GM19372 (cell line): Measurements from ENCODE around the gene IMPDH2.
"Not testable (repeated sequence)": the region's sequence is repeated elsewhere in the genome, so short reads cannot be mapped to it uniquely, and the experiment has no call there.

Experiments used
- ATAC-seq: cut with Tn5 transposase; IDR thresholded peaks from one replicate; pipeline ENCODE4 v1.9.1; 2021; ENCODE audit warnings: mild to moderate bottlenecking, low read depth, moderate library complexity; ENCODE audit not compliant: unreplicated experiment

The IMPDH2 gene

DNA sequence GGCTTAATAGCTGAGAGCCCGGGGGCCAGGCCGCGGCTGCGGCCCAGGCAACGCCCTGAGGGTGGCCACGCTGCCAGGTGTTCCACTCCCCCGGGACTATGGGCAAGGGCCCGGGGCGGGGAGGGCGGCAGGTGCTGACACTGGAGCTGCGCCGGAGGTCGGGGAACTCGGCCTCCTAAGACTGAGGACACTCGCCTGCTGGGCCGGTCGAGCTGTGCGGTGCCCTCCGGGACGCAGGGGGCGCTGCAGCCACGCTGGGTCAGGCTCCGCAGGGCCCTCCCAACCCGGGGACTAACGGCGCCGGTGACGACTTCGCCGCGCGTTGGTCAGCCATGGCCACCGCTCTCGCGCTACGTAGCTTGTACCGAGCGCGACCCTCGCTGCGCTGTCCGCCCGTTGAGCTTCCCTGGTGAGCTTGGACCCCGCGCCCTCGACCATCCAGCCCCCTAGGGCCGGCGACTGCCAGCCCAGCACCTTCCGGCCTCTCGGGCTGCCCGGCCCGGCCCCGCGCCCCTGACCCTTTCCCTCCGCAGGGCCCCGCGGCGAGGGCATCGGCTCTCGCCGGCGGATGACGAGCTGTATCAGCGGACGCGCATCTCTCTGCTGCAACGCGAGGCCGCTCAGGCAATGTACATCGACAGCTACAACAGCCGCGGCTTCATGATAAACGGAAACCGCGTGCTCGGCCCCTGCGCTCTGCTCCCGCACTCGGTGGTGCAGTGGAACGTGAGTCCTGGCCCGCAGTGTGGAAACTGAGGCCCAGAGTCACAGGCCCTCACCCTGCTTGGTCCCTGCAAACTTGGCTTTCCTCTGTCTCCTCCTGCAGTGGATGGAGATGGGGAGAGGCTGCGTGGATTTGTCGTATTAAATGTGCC, 7.1 kb downstream of the IMPDH2 start, which contains the start of gene NDUFAF3:
Gene NDUFAF3 (plus strand): TSS at position 309 of the 875 bp plus-strand sequence. CDS start 24 bp downstream, at position 333.
- peak; percentile 46 for ATAC-seq

DNA sequence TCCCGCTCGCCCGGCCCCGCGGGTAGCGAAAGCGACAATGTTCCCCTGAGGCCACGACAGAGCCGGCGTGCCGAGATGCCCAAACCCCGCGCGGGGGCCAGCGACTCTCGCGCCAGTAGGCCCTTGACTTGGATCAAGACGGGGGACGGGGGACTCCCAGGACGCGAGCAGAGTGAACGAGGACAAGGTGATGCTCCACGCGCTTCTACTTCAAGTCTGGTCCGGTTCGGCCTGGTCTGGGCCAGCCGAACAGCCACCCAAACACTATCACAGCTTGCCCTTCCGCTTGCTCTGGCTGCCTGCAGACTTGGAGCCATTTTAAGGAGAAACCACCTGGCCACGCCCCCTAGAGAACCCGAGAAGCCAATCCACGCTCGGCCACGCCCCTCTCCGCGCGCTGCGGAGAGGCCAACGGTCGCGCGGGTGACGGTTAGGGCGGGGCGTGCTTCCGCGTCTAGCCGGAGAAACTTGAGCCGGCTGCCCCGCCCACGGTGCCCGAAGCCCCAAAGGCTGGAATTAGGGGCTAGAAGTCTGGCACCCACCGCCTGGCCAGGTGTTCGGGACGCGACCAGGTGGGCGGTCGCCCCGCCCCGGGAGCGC, 7.9 kb downstream of the IMPDH2 start:
- peak; percentile 42 for ATAC-seq

DNA sequence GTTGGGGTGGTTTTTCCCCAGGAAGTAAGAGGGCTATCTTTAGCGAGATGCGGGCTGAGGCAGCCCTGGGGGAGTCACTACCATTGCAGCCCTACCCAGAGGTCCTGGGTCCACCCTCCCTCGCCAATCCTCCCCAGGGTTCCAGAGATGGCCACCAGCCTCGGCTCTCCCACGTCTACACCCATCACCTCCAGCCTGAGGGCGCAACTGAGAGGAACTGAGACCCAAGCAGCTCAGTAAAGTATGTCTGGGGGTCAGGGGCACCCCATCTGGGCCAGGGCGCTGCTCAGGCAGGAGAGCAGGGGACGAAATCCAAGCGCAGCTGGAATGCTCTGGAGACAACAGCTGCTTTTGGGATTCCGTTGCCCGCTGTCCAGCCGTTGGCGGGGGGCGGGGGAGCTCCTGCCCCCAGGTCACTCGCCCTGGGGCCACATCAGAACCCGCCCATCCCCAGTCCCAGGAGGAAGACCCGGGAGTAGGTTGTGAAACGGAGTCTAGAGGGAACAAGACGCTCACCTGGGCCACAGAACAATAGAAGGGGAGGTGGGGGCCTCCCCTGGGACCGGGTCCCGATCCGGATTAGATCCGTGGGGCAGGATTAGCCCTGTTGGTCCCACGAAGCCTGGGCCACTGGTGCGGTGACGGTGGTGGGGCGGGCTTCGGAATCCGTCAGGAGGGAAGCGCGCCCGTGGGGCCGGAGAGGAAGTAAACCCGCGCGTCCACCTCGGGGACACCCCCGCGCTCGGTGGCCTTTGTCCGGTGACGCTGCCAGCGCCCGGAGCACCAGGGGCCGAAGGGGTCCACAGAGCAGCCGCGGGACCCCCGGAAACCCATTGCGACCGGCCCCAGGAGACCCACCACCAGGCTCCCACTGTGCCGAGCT, 8.6 kb downstream of the IMPDH2 start:
- peak; percentile 2 for ATAC-seq

DNA sequence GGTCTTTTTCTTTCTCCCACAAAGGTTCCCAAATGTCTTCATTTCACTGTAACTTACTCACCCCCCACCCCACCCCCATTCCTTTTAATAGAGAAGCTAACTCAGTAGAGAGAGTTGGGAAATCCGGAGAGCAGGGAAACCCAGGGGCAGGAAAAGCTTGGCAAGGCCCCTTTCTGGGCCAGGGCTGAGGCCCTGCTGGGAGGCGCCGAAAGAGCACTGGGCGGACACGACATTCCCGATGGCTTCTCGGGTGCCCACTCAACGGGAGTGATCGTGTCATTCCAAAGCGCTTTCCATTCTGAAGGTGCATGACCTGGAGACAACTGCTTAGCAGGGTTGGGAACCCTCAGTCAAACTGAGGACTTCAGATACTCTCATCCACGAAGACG, 9.3 kb downstream of the IMPDH2 start:
- no peak for ATAC-seq

DNA sequence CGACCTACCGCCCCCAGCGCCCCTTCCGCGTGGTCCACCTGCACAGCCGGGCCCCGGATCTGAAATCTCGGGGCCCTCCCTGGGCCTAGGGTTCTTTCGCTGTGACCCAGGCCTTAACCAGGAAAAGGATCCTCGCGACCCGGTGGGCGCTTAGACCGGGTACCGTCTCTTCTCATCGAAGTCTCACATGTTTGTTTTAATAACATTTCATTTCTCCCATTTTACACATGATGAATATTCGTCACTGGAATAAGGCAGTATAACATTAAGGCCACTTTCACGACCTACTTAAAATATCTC, 10.5 kb downstream of the IMPDH2 start:
- ATAC-seq, result no peak

DNA sequence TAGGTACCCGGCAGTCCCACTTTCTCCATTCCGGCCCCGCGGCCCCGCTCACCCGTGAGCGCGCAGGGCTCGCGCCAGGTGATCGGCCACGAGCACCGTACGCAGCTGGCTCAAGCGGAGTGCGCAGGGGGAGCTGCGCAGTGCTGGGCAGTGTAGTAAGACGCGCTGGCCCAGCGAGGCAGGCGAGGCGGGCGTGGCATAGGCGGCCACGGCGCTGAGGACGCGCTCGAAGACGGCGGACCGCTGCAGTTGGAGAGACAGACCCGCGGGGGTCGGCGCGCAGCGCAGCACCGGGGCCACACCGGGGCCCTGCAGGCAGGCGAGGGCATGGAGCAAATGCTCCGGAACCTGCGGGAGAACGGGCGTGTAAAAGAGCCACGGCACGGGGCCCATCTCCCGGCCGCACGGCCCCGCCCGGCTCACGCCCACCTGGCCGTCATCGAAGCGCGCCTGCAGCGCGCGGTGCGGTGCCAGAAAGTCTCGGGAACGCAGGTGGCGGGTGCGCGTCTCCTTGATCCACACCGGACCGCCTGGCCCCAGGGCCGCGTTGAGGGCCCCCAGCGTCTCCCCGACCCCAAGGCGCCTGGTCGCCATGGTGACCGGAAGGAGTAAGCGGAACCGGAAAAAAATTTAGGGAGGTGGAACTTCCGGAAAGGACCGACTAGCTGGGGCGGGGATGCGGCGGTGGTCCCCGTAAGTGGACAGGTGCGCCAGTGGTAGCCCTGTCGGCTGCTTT, 11.1 kb downstream of the IMPDH2 start, which contains the start of gene DALRD3:
Gene DALRD3 (minus strand): TSS at position 610 of the 736 bp plus-strand sequence. CDS start 16 bp downstream, at position 594.
- ATAC-seq, result no peak

DNA sequence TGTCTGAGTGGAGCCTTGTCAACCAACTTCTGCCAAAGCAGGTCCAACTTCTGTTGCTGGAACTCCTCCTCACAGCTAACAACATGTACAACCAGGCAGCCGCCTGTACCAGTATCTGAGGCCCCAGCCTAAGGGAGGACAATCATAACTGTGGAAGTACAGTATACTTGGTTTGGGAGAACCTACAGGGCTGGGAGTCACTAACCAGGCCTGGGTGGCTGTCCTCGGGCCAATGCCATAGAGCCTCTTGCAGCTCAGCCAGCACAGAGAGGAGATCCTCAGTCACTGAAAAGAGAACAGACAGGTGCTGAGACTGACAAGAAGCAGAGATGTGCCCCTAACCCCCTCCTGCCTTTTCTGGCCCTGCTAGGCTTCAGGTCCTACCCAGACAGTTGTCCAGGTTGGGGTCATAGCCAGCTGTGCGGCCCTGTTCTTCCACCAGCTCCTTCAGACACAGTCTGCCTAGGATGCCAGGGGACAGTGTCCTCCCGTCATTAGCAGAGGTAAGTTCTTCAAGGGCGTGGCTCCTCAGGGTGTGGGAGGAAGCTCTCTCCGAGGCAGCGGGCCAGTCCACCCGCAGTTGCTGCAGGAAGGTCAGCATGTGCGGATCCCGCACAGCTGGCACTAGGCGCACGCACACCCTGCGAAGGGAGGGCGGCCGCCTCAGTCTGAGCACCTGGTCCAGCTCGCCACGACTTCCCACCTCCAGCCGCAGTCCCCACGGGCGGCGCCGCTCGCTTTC, 11.8 kb downstream of the IMPDH2 start:
- no peak for ATAC-seq

DNA sequence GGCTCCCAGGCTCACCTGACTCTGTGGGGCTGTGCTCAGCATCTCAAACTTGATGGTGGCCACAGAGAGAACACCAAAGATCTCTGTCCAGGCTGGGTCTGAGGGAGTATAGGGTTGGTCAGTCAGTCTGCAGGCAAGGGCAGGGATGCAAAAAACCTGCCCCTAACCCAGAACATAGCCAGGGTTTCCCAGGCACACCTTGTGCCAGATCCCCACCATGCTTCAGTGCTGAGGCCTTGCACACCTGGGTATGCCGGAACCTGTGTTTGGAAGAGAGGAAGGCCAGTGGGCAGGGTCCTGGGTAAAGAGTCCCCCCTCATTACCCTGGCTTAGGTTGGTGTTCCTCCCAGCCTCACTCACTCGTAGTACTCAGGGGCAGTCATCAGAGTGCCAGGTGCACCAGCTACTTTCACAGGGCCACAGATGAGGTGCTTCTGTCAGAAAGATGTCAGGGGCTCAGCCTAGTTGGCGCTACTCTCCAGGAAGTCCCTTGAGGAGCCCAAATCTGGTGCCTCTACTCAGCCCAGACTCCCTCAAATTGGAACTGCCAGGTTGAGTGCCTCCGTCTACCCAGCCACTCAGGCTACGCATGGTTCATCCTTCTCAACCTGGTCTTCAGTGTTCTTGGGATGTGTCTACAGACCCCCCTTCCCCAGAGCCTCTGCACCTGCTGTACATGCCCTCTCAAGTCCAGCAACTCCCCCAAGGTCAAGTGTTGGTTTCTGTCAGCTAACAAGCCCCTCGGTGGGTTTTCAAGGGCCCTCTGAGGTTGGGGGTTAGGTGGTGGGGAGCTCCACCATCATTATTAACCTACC, 12.6 kb downstream of the IMPDH2 start:
- no peak for ATAC-seq

DNA sequence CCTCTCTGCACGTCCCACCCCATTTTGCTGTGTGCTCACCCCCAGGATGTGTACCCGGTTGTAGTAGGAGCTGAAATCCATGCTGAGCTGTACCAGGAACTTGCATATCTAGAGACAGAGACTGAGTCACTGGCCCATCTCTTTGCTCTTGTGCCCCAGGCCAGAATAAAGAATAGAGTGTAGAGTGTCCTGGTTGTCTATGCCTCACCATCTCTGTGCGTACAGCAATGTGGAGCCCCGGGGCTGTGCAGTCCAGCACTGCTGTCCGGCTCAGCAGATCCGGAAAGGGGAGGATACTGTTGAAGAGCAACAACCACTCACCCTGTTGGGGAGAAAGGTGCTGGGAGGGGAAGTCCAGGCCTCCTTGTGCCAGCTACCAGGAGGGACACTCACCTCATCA, 13.4 kb downstream of the IMPDH2 start:
- ATAC-seq, result no peak

DNA sequence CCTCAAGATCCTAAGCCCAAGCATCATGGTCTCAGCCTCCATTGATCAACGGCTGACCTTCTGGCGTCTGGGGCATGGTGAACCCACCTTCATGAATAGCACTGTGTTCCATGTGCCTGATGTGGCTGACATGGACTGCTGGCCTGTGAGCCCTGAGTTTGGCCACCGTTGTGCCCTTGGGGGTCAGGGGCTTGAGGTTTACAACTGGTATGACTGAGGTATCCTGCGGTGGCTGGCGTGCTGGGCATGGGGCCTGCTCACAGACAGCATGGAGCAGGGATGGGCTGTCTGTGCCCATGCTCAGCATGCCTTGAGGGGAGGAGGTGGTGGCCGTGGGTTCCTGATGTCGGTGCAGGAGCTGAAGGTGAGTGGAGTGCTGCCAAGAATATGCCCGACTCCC, 14.1 kb downstream of the IMPDH2 start:
- ATAC-seq, result no peak

DNA sequence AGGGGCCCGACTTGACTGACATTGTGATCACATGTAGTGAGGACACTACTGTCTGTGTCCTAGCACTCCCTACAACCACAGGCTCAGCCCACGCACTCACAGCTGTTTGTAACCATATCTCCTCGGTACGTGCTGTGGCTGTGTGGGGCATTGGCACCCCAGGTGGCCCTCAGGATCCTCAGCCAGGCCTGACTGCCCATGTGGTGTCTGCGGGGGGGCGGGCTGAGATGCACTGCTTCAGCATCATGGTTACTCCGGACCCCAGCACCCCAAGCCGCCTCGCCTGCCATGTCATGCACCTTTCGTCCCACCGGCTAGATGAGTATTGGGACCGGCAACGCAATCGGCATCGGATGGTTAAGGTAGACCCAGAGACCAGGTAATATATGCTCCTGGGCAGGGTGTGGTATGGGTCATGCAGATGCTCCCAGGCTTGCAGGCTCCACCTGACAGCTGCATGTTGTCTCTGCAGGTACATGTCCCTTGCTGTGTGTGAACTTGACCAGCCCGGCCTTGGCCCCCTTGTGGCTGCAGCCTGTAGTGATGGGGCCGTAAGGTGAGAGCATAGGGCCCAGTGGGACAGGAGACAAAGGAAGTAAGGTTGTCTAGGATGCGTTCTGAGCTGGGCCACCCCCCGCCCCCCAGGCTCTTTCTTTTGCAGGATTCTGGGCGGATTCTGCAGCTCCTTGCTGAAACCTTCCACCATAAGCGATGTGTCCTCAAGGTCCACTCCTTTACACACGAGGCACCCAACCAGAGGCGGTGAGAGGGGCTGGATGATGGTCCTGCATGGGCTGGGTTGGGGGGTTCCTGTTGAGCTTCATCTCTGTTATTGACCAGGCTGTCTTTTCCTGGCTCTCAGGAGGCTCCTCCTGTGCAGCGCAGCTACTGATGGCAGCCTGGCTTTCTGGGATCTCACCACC, 15.2 kb downstream of the IMPDH2 start:
- no peak for ATAC-seq

DNA sequence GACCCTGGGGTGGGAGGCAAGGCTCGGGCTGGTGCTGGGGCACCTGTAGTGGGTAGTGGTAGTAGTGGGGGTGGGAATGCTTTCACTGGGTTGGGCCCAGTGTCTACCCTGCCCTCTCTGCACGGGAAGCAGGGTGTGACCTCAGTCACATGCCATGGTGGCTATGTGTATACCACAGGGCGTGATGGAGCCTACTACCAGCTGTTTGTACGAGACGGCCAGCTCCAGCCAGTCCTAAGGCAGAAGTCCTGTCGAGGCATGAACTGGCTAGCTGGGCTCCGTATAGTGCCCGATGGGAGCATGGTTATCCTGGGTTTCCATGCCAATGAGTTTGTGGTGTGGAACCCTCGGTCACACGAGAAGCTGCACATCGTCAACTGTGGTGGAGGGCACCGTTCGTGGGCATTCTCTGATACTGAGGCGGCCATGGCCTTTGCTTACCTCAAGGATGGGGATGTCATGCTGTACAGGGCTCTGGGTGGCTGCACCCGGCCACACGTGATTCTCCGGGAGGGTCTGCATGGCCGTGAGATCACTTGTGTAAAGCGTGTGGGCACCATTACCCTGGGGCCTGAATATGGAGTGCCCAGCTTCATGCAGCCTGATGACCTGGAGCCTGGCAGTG, 16.0 kb downstream of the IMPDH2 start:
- ATAC-seq, result no peak

DNA sequence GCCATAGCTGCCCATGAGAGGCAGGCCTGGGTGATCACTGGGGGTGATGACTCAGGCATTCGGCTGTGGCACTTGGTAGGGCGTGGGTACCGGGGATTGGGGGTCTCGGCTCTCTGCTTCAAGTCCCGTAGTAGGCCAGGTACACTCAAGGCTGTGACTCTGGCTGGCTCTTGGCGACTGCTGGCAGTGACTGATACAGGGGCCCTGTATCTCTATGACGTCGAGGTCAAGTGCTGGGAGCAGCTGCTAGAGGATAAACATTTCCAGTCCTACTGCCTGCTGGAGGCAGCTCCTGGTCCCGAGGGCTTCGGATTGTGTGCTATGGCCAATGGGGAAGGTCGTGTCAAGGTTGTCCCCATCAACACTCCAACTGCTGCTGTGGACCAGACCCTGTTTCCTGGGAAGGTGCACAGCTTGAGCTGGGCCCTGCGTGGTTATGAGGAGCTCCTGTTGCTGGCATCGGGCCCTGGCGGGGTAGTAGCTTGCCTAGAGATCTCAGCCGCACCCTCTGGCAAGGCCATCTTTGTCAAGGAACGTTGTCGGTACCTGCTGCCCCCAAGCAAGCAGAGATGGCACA, 16.7 kb downstream of the IMPDH2 start:
- no peak for ATAC-seq

DNA sequence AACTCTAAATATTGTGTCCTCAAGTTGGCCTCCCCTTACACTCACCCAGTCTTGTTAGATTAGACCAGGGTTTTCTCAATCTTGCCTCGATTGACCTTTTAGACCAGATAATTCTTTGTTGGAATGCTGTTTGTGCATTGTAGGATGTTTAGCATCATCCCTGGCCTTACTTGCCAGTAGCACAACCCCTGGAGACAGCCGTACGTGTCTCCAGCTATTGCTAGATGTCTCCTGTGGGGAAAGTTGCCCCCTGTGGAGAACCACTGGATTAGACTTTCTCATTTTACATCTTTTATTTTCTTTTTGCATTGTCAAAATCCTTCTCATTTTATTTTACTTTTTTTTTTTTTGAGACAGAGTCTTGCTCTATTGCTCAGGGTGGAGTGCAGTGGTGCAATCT, 19.8 kb downstream of the IMPDH2 start:
- ATAC-seq, result no peak

DNA sequence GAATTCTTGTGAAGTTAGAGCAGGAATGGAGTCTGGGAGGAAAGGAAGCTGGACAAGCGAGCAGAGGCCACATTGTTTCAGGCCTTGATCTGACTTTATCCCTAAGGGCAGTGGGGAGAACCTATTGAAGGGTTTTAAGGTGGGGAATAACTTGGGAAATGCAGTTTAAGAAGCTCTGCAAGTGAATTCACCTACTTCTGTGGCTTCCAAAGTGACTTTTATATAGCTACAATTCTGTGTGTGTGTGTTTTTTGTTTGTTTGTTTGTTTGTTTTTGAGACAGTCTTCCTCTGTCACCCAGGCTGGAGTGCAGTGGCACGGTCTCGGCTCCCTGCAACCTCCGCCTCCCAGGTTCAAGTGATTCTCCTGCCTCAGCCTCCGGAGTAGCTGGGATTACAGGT, 20.6 kb downstream of the IMPDH2 start:
- ATAC-seq, result not testable (repeated sequence)

DNA sequence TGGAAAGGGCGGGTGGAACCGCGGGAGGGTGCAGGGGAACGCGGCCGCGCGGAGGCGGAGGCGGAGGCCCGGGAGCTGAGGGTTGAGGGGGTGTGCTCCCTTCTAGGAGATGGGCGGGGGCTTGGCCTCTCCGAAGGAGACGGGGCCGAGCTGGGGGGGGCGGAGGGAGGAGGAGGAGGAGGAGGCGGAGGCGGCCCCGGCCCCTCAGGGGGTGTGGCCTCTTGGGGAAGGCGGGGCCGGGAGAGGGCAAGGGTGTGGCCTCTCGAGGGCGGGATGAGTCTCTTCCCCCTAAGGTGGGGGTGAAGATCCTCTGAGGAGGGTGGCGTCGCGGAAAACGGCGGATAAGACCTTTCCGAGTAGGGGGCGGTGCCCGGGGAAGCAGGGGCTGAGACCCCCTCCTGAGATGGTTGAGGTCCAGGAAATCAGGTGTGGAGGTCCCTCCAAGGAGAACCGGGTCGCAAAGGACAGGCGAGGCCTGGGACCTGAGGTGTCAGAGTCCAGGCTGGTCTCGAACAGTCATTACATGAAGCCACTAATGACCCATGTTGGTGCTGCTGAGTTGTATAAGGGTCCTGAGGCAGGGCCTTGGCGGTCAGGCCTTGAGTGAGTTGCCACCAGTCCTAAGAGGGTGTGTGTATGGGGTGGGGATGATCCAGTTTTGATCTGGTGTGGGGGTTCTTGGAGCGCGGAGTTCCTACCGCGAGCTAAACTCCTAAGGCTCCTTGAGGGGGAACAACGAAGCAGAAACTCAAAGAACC, 21.2 kb downstream of the IMPDH2 start:
- peak; percentile 30 for ATAC-seq
